ENCODE results near the gene CCDC148.

DNA sequence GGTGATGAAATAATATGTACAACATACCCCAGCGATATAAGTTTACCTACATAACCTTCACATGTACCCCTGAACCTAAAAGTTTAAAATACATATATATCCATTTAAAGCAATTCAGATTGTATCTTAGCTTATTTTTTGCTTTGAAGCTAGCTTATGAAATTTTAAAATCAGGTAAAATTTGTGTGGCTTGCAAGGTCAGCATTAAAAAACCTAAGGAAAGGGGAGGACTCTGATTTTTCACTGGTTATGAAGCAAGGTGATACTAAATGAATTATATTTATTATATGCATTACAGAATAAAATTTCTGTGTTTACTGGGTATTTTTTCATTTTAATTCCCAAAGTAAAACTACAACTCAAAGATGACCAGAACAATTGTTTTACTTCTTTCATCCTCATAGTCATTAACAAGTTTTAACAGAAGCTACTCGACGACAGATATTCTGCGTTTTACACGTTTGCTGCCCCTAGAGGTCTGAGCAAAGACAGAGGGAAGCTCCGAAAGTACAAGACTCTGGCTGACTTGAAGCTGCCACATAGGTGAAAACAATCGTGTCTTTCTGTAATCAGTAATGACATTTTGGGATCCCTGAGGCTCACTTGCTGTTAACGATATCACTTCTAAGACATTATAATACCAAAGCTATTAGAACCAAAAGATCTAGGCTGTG, 17.3 kb upstream of the CCDC148 start:
- TF ChIP-seq EZH2phosphoT487 (IDR thresholded peaks at IDR 0.05; ENCODE audit: low read depth): no peak
- TF ChIP-seq, protein P1, sequence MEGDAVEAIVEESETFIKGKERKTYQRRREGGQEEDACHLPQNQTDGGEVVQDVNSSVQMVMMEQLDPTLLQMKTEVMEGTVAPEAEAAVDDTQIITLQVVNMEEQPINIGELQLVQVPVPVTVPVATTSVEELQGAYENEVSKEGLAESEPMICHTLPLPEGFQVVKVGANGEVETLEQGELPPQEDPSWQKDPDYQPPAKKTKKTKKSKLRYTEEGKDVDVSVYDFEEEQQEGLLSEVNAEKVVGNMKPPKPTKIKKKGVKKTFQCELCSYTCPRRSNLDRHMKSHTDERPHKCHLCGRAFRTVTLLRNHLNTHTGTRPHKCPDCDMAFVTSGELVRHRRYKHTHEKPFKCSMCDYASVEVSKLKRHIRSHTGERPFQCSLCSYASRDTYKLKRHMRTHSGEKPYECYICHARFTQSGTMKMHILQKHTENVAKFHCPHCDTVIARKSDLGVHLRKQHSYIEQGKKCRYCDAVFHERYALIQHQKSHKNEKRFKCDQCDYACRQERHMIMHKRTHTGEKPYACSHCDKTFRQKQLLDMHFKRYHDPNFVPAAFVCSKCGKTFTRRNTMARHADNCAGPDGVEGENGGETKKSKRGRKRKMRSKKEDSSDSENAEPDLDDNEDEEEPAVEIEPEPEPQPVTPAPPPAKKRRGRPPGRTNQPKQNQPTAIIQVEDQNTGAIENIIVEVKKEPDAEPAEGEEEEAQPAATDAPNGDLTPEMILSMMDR (IDR thresholded peaks at IDR 0.05; ENCODE audit: low read depth, low read length): no peak
